Transverse colon (tissue), 3 donors: ENCODE data around the gene HOXA10.

ENCODE experiments used
- EP300 ChIP-seq: sonication (generic); formaldehyde crosslinking; IDR thresholded peaks from one replicate; pipeline ENCODE4 v1.6.1; 2017; ENCODE audit warnings: antibody characterized with exemption, low read depth
- TF ChIP-seq, protein P1 (sequence below), 5 experiments: fragments of 200-600 bp in 3 of 5; fragments of 450-650 bp in 2 of 5; sonication (generic) in 3 of 5; IDR thresholded peaks; 1 replicate in 2 of 5; 2 replicates in 3 of 5; pipeline ENCODE4 v1.5.1; 2016 to 2017; ENCODE audit warnings: antibody characterized with exemption in 5 of 5, inconsistent platforms in 3 of 5, mild to moderate bottlenecking in 2 of 5, moderate library complexity in 1 of 5

DNA sequence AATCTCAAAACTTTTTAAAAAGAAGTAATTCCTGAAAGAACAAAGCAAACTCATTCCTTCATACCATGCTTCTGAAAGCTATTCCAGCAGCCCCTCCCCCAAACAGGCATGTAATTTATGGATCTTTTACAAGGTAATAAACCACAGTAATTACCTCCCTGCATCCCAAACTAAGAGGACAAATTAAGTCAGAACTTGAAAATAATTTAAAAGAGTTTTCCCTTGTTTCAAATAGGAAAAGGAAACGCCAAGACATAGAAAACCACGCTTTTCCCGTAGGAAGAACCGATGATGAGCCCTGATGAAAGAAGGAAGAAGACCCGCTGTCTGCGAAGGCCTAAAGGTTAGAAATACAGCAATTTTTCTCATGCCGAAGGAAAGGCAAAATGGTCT, 52.4 kb downstream of the HOXA10 start:
- TF ChIP-seq, protein P1, sequence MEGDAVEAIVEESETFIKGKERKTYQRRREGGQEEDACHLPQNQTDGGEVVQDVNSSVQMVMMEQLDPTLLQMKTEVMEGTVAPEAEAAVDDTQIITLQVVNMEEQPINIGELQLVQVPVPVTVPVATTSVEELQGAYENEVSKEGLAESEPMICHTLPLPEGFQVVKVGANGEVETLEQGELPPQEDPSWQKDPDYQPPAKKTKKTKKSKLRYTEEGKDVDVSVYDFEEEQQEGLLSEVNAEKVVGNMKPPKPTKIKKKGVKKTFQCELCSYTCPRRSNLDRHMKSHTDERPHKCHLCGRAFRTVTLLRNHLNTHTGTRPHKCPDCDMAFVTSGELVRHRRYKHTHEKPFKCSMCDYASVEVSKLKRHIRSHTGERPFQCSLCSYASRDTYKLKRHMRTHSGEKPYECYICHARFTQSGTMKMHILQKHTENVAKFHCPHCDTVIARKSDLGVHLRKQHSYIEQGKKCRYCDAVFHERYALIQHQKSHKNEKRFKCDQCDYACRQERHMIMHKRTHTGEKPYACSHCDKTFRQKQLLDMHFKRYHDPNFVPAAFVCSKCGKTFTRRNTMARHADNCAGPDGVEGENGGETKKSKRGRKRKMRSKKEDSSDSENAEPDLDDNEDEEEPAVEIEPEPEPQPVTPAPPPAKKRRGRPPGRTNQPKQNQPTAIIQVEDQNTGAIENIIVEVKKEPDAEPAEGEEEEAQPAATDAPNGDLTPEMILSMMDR (IDR thresholded peaks at IDR 0.05), result no peak
- no peak for TF ChIP-seq EP300
